Stimulated activated CD8-positive, alpha-beta memory T cell treated with anti-CD3 and anti-CD28 coated beads, Interleukin-15, amount 100 ng/mL, for 1 hour (primary cell): Measurements from ENCODE around the gene NEURL1.
"Not testable (repeated sequence)": the region's sequence is repeated elsewhere in the genome, so short reads cannot be mapped to it uniquely, and the experiment has no call there.

Experiments
- DNase-seq: peaks from one replicate; pipeline ENCODE4 v3.0.0-alpha.2; 2020; ENCODE audit warnings: low read depth

NEURL1 gene

DNA sequence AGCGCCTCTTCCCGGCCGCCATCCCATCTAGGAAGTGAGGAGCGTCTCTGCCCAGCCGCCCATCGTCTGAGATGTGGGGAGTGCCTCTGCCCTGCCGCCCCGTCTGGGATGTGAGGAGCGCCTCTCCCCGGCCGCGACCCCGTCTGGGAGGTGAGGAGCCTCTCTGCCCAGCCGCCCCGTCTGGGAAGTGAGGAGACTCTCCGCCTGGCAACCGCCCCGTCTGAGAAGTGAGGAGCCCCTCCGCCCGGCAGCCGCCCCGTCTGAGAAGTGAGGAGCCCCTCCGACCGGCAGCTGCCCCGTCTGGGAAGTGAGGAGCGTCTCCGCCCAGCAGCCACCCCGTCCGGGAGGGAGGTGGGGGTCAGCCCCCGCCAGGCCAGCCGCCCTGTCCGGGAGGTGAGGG lies 113.5 kb downstream of the NEURL1 start:
- not testable (repeated sequence) for DNase-seq

DNA sequence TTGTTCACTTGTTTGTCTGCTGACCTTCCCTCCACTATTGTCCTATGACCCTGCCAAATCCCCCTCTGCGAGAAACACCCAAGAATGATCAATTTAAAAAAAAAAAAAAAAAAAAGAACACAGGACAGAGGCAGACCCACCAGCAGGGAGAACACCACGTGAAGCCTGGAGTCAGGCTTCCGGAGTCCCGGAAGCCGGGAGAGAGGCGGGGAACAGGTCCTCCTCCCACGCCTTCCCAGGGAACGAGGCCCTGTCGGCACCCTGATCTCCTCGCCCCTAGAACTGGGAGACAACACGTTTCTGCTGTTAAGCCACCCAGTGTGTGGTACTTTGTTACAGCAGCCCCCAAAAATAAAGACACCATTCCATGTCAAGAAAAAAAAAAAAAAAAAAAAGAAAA lies 114.6 kb downstream of the NEURL1 start:
- not testable (repeated sequence) for DNase-seq

DNA sequence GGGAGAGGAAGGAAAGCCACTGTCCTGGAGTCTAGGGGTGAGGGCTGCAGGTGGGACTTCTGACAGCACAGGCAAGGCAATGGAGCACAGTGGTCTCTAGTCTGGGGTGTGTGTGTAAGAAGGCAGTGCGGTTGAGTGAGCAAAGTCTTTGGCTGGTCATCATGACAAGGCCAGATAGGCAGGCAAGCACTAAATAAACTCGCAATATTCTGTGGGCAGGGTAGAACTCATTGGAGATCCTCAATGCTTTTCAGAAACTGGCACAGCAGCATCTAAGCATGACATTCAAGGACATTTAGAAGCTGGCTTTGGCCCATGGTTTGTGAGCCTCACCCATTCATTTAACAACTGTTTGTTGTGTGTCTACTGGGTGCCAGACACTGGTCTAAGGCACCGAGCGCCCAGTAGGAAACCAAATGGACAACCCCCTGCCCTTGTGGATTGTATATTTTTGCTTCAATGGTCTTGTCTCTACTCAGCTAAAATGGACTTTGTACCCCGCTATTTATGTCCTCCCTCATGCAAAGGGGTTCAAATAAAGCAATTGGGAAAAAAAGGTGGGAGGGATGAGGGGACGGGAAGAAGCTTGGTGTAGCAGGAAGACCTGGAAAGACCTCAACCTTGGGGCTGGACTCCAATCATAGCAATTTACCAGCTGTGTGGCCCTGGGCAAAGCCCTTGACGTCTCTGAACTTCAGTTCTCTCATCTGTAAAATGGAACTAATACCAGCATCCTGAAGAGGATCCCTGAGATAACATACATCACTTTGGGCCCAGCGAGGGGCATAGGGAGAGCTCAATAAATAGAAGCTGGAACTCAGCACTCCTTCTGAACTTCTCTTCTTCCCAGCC lies 116.0 kb downstream of the NEURL1 start:
- no peak for DNase-seq

DNA sequence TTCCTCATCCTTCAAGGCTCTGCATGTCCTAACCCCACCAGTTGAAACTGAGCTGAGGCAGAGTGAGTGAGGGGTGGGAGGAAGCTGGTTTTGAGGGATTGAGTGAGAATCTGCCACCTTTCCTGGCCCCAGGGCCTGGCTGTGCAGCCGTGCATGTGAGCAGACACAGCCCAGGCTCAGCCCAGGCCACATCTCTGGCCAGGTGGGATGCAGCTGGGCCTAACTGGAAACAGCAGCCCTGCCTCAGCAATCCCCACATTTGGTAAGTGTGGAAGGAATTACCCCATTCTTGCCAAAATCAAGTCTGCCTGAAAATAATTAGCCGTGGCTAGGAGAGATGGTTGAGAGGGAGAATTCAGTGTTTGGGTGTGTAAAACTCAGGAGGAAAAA lies 116.6 kb downstream of the NEURL1 start:
- DNase-seq, result no peak

DNA sequence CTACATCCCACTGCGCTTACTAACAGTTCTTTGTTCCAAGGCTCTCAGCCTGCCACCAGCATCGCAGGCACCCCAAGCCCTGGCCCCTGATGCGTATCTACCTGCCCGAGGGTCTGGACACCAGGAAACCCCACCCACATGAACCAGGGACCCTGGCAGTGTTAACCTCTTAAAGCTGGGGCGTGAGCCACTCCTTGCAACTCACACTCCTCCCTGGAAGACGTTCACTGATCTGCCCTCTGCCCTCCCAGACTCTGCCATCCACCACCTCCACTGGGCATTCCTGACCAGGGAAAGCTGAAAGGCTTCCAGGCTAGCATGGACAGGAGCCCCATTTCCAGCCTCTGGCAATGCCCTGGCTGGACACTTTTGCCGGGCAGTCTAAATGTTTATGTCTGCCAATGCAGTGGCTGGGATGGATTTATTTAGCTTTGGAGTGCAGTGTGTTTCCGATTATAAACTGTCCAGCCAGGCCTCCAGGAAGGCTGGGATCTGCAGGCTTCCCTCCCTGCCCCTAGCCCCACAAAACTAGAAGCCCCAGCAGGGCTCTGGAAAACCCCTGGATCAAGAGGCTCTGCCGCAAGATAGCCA lies 117.5 kb downstream of the NEURL1 start:
- DNase-seq, result no peak

DNA sequence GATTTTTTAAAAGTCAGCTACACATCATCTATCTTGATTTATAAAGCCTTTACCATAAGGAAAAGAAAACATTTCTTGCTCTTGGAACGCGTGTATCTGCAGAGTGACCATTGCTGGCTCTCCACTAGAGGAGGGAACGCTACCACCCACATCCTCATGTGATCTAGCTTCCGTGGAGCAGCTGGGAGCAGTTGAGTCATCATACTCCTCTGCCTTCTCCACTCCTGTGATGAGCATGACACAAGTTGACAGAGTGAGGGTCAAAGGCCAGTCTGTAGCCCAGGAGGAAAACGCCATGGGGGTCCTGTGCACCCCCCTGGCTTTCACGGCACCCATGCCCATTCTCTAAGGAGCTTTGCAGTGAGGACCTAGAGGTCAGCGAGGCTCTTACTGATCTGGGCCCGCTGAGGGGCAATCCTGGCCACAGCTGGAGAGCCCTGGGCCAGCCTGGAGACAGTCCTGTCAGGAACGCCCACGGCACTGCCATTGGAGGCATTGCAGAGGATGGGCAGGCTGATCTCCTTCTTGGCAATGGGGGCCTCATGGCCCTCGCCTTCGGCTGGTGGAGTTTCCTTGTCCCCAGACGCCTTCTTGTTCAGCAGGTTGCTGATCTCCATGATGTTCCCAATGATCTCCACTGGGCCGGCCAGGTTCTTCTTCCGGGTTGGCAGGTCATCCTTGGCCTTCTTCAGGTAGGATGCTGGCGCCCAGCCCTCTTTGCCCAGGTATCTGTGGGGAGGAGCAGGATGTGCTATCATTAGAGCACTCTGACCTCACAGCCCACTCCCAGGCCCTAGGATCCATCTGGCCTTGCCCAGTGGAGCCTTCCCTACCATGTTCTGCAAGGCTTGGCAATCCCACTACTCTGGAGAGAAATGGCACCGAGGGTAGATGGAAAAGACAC lies 119.2 kb downstream of the NEURL1 start:
- no peak for DNase-seq

DNA sequence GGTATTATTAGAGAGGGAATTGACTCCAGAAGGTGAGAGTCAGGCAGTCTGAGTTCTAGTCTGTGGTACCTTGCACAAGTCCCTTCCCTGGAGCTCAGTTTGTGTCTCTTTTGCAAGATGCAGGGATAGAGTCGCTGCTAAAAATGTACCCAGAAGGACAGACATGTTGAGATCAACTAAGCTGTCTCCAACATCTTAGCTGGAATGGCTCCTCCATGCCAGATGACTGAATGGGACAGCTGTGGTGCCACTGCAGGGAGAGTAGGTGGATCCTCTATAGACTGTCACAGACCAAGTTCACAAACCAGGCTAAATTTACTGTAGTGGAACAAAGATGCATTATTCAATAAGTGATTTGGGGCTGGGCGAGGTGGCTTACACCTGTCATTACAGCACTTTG lies 120.1 kb downstream of the NEURL1 start:
- no peak for DNase-seq

DNA sequence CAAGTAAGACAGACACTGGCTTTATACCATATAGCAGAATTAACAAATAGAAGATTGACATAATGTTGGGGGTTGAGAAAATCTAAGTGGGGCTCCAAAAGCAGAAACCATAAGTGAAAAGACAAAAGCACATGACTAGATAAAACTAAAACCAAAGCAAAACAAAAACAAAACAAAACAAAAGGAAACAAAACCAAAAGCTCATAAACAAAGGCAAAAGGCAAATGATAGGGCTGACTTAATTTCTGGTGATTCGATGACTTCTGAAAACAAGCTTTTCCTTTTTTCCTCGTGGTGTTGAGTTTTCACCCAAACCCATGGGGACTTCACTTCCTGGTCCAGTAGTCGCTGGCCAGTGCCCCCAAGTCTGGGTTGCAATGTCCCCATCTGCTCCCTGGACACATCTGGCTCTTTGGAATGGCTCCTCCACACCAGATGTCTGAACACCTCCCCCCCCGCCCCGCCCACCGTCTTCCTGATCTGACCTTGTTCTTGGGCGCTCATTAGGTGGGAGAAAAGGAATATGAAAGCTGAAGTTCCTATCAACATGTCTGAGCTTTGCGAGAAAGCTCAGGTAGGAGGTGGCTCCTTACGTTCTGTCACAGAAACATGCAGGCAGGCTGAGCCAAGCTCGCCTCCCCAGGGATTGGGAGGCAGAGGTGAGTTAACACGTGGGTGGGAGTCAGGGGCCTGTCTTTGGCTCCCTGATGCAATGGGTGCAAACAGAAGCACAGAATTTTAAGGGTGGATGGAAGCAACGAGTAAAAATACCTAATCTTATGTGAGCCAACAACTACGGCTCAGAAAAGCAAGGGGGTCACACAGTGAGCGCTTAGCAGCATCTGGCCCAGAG lies 121.0 kb downstream of the NEURL1 start:
- DNase-seq, result no peak

DNA sequence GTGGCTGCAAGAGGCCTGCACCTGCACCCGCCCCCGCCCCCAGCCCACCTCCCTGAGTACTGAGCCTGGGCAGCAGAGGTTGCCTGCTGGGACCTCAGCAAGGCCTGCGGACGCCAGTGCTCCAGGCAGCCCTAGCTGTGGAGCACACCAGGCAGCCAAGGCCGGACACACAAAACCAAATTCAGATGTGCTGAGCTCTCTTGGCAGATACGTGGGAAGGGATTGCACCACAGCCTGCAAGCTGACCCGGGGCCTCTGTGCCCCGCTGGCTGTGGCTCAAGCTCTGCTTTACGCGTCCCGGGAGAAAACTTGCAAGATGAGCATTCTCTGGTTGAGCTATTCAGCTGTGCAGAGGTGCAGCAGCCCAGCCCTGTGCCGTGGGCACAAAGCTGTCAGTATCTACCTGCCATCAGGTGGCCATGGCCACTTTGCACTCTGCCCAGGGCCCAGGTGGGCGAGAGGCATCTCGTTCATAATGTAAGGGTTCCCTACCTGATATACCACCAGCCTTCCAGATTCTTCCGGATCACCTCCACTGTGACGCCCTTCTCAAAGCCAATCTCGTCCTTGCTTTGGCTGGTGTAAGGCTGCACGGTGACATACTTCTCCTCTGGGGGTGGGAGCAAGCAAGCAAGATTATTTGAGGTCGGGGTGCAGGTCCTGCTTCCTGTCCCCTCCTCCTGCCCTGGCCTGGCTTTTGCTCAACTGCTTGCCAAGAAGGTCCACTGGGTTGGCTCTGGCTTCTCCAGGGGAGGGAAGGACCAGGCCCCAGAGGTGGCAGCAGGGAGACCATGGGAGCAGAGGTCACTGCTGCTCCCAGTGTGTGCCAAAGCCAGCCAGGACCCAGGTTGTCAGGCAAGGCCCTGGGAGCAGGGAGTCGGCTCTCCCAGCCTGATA lies 123.4 kb downstream of the NEURL1 start:
- no peak for DNase-seq

DNA sequence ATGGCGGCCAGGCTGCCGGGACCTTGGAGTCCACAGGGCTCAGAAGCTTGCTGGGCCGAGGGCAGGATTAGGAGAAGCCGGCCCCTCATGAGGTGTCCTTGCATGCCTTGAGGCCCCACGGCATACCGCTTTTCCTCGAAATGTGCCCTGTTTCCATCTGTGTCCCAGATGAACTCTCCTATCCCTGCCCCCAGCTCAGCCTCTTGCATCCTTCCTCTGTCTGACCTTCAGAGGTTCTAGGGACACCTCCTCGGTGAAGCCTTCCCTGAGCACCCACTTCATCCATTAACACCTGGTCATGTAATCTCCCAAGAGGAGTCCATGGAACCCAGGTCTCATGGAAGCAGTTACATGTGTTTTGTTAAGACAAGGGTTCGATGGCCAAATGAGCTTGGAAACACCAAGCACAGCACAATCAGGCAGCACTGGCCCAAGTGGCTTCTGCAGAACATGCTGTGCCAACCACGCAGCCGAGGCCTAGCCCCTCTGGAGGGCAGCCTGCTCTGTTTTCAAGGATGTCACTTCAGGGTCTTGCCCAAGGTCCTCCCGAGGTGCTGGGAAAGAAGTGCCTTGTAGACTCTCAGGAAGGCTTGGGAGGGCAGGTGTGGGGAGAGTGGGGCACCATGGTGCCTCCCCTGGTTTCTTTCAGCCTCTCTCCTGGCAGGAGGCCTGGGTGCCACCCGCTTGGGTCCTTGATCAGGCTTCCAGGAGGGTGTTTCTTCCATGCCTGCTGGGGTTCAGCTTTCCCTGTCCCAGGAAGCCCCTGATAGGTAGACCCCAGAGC lies 124.3 kb downstream of the NEURL1 start:
- no peak for DNase-seq

DNA sequence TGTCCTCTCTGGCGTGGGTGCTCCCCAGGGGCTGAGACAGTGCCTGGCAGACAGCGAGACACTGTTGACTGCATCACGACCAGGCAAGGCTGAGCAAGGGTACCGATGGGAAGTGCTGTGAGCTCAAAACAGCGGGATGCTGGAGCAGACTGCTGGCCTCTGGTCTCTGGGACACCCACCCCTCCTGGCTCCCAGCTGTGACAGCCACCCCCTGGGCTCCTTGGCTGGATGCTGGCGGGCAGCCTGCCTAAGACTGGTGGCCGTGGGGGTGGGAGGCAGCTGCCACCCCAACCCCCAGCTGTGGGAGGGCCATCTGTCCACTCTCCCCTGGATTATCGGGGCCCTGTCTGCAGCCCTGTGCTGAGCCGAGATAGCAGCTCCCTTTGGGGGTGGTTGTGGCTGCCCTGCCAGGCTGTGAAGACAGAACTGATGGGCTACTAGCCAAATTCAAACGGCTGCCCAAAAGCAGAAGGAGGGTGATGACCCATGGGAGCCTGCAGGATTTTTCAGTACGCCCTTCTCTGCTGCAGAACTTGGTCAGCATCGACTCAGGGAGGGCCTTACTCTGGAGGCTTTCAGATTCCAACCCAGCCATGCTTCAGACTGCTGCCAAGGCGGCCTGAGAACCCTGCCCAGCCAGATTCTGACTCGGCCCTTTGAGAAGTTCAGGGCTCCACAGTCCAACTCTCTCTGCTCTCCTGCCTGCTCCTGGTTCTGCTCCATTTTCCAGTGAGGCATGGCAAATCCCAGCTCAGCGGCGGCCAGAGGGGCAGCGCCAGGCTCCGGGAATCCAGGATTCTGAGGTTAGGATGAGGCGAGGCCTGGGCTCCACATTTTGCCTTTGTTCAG lies 125.3 kb downstream of the NEURL1 start:
- no peak for DNase-seq

DNA sequence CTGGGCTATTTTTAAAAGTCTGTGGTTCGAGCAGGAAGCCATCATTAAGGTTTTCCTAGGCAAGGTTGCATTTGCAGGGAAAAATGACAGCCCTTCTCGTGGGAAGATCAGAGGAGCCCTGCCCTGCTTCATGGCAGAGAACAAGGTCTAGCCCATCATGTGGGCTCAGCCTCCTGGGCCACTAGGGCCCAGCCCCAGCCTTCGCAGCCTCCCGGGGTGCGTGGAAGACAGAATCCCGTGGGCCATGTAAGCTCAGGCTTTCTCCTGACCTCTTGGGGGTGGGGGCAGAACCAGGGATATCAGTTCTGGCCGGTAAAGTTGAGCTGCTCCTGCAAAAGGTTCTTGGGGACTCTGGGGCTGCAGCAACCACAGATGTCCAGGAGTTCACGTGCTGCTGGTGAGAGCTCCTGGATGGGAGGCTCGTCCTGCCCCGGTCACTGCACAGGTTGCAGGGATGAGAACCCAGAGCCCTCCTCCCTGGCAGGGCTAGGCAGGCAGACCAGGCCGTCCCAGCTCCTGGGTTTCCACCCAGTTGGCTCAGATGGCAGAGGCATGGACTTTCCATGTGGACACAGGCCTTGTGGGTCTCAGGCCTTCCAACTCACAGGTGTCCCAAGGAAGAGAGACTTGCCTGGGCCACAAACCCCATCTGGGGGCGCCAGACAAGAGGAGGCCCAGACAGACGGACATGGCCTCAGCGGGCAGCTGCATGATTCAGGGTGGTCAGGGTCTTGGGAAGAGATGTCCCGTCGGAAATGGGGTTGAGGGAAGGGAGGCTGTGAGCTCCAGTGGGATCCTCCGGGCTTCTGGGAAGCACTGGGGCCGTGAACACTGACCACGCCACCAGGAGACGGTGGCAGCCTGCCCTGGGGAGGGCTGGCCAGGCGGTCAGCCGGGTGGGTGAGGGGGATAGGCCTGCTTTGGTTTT lies 126.2 kb downstream of the NEURL1 start:
- DNase-seq, result no peak

DNA sequence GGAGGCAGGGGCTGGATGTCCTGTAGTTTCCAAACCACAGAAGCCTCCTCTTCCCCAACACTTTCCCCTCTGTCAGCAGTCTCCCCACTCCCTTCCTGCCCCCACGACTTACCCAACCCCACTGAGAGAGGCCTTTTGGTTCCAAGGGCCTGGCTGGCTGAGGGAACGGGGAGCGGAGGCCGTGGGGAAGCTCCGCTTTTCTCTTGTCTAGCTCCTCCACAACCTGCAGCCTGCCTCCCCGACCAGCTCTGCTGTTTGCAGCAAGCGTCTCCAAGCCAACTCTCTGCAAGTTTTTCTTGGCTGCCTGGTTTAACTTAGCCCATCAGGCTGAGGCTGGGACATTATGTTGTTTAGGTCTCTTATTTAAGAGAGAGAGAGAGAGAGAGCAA lies 126.8 kb downstream of the NEURL1 start:
- DNase-seq, result no peak

DNA sequence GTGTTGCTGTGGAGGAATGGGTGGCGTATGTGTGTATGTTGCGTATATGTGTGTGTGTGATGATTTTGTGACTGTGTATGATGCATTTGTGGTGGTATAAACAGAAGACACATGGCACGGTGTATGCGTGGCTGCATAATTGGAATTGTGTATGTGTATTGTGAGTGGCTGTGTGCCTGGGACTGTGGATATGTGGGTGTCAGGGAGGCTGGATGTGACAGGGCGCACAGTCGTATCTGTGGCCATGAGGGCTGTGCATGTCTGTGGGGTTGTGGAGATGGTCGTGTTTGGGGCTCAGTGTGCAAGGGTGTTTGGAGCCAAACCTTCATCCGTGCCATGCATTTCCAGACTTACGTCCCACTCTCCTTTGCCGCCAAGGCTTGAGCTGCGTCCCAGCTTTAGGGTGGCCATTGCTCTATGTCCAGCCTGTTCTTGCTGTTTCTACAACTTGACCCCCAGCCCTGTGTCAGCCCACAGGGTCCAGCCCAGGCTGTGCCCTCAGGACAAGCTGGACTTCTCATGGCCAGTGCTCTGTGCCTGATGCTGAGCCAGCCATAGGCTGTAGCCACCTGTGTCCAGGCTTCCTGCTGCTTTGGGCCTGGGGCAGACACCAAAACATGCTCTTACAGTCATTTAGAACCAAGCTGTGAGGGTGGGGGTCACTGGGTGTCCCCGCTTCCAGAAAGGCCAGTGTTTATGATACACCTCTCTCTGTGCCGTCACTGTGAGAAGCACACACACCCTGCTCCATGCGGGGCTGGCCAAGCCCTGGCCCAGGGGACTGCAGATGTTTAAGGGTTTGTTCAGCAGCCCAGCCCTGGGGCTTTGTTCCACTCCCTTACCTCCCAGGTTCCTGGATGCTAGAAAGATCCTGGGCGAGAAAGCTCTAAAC lies 127.6 kb downstream of the NEURL1 start:
- no peak for DNase-seq

DNA sequence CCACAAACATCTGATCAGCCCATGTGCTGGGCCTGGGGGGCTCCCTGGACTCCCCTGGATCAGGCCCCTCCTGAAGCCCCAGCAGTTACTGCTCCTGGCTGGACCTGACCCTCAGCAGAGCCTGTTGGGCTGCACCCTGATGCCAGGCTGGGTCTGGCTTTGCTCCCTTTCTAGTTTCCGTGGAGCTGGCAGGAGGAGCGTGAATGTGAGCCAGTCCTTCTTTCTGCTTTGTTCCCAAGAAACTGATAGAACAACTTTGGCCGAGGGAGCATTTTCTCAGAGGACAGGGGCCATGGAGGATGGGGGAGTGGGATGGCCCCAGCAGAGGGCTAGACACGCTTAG lies 128.2 kb downstream of the NEURL1 start:
- DNase-seq, result no peak

DNA sequence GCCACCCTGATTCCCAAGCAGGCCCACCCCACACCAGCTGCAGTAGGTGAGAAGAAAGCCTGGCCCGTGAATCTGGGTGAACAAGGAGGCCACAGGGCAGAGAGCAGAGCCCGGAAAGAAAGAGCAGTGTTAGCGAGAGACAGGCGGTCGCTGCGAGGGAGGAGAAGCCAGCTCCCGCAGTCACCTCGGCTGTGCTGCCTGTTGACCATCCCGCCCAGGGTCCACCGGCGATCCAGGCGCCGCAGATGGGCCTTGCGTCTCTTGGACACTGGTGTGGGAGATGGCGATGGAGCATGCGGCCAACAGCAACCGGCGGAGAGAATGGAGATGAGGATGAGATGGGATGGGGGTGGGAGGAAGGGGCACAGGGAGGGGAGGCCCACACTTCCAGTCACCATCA lies 128.8 kb downstream of the NEURL1 start:
- DNase-seq, result no peak
